BE2C (cell line): ENCODE measurements around the gene TMEM132D.

Source experiments
- DNase-seq: peaks from one replicate; pipeline ENCODE4 v3.0.0-alpha.2; 2020
- H3K27me3 ChIP-seq: fragments of 250-450 bp; sonication (Bioruptor Pico); 2 replicates; pipeline ENCODE4 v1.5.1; 2020; ENCODE audit warnings: mild to moderate bottlenecking
- H3K36me3 ChIP-seq: fragments of 250-450 bp; sonication (Bioruptor Pico); 2 replicates; pipeline ENCODE4 v1.5.1; 2020; ENCODE audit warnings: mild to moderate bottlenecking
- H3K4me1 ChIP-seq: fragments of 250-450 bp; sonication (Bioruptor Pico); 2 replicates; pipeline ENCODE4 v1.5.1; 2020
- H3K4me3 ChIP-seq: 2 replicates; pipeline ENCODE4 v1.5.1; 2011; ENCODE audit warnings: low read depth, low read length
- H3K9me3 ChIP-seq: fragments of 250-450 bp; sonication (Bioruptor Pico); 2 replicates; pipeline ENCODE4 v1.5.1; 2020
- CTCF ChIP-seq: IDR thresholded peaks from 2 replicates; pipeline ENCODE4 v1.5.1; 2012; ENCODE audit warnings: mild to moderate bottlenecking, low read depth, low read length

TMEM132D gene

GRCh38 chr12:129096968-129097367 lies 806.9 kb downstream of the TMEM132D start:
- H3K9me3 ChIP-seq = no peaks in the 10 kb centered on the region; the same call in 1 of the 2 replicates

GRCh38 chr12:129096184-129096583 lies 807.6 kb downstream of the TMEM132D start:
- Histone ChIP-seq H3K4me1 (no peaks in the 10 kb centered on the region), H3K27me3 (no peaks in the 10 kb centered on the region), H3K36me3 (no peaks in the 10 kb centered on the region), H3K4me3 (no peak overlapping the region), H3K9me3 (no peaks in the 10 kb centered on the region; the same call in 1 of the 2 replicates)
- DNase-seq = no peak
- TF ChIP-seq CTCF = no peak

More at GRCh38 chr12:129096968-129097367, 806.9 kb downstream of the TMEM132D start:
- Histone ChIP-seq H3K36me3 (no peaks in the 10 kb centered on the region), H3K4me1 (no peaks in the 10 kb centered on the region), H3K4me3 (no peak overlapping the region), H3K27me3 (no peaks in the 10 kb centered on the region)
- no peak for TF ChIP-seq CTCF
- no peak for DNase-seq

- no peaks in the 10 kb centered on the region for H3K27me3 ChIP-seq
- no peaks in the 10 kb centered on the region for H3K4me1 ChIP-seq
- no peak for TF ChIP-seq CTCF
- H3K9me3 ChIP-seq = no peaks in the 10 kb centered on the region; the same call in 1 of the 2 replicates
- DNase-seq = no peak
- H3K4me3 ChIP-seq = no peak overlapping the region
- H3K36me3 ChIP-seq = no peaks in the 10 kb centered on the region
Observed at GRCh38 chr12:129089576-129089975, 814.2 kb downstream of the TMEM132D start.

- Histone ChIP-seq H3K4me3 (no peak overlapping the region), H3K4me1 (no peaks in the 10 kb centered on the region), H3K27me3 (no peaks in the 10 kb centered on the region), H3K9me3 (no peaks in the 10 kb centered on the region; the same call in none of the 2 replicates), H3K36me3 (no peaks in the 10 kb centered on the region)
- no peak for DNase-seq
- TF ChIP-seq CTCF = no peak
Observed at GRCh38 chr12:129084875-129085826, 818.7 kb downstream of the TMEM132D start.

GRCh38 chr12:129083121-129083840 lies 820.5 kb downstream of the TMEM132D start:
- Histone ChIP-seq H3K27me3 (no peaks in the 10 kb centered on the region), H3K9me3 (no peaks in the 10 kb centered on the region; the same call in 1 of the 2 replicates), H3K4me3 (no peak overlapping the region), H3K36me3 (no peaks in the 10 kb centered on the region), H3K4me1 (no peaks in the 10 kb centered on the region)
- no peak for TF ChIP-seq CTCF
- DNase-seq = no peak
